NCI-H345 treated with DMSO at 0.1 percent for 48 hours (cell line): ENCODE data around the gene KRT35.

ENCODE experiments used
- DNase-seq: peaks from one replicate; lab custom pipeline; 2025; ENCODE audit not compliant: unreplicated experiment; lab: John Stamatoyannopoulos, UW

KRT35 gene

DNA sequence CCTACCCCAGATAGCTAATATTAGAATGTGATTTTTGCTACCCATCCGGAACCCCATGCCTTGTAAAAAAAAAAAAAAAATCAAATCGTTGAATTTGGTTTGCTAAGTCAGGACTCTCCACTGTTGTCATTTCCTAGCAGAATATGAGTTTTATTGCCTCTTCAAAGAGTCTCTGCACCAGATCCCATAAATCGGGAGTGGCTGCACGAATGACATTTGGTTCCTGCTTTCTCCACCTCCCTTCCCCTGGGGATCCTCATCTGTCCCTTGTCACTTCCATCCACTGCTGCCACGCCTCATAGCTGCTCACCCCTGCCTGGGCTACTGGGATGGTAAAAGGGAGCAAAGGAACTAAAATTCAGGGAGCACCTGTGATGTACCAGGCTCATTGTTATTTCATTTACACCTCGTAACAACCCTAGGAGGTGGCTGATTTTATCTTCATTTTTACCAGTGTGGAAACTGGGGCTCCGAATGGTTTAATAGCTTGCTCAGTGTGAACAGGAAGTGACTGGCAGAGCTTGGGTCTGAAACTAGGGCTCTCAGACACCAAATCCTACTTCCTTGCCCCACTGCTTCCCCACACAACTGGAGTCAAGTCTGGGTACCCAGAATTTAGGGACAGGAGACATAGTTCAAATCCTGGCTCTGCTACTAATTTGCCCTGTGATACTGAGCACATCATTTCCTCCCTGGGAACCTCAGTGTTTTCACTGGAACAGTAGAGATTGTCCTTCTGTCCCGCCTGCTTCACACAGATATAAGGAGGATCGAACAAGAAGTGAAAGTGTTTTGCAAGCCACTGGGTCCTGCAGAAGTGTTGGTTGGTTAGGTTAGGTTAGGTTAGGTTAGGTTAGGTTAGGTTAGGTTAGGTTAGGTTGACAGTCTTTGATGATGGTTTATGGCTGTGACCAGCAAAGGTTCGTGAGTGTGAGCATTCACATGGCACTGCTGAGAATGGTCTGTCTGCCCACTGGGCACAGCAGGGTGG is 9.3 kb upstream of the KRT35 start:
- DNase-seq = no peak

- no peak for DNase-seq
These were observed 8.6 kb upstream of the KRT35 start, which contains the start of gene KRT36 for GRCh38 chr17:41489531-41489930. Gene KRT36 (minus strand): TSS chr17:41489910. CDS start chr17:41489864, 46 bp downstream.

DNA sequence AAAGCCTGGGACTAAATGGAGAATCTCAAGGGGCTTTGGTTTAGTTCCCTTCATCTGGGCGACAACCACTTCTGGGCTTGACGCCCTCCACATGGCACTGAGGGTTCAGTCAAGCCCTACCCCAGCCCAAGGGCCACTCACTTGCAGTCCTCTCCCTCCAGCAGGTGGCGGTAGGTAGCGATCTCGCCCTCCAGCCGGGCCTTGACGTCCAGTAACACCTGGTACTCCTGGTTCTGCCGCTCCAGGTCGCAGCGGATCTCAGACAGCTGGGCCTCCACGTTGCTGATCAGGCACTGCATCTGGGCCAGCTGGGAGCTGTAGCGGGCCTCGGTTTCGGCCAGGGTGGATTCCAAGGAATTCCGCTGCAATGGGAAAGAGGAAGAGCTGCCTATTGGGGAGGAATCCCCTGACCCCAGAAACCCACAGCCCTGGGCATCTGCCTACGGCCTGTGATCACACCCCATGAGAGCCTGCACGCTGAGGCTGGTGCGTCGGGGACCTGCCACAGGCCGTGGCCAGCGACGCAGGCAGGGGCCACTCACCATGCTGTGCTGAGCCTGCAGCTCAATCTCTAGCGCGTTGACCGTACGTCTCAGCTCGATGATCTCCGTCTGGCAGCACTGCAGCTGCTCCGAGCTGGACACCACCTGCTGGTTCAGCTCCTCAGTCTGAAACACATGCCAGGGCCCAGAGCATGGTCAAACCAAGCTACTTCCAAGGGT is 6.0 kb upstream of the KRT35 start:
- no peak for DNase-seq

DNA sequence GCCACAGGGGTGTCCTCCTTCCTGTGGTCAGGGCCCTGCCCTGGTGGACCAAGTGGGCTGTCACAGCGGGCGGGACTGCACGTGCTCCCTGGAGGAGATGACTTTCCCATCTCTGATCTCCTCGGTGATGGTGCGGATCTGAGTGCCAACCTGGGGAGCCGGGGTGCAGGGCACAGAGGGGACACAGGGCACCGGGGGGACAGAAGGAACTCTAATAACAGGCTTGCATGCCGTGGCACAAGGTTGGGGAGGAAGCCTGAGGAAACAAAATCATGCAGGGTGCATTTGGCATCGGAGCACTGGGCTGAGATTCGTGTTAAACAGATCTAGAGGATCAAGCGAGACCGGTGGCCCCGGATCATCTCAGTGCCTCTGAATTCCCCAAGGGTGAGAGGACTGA is 5.4 kb upstream of the KRT35 start:
- no peak for DNase-seq

DNA sequence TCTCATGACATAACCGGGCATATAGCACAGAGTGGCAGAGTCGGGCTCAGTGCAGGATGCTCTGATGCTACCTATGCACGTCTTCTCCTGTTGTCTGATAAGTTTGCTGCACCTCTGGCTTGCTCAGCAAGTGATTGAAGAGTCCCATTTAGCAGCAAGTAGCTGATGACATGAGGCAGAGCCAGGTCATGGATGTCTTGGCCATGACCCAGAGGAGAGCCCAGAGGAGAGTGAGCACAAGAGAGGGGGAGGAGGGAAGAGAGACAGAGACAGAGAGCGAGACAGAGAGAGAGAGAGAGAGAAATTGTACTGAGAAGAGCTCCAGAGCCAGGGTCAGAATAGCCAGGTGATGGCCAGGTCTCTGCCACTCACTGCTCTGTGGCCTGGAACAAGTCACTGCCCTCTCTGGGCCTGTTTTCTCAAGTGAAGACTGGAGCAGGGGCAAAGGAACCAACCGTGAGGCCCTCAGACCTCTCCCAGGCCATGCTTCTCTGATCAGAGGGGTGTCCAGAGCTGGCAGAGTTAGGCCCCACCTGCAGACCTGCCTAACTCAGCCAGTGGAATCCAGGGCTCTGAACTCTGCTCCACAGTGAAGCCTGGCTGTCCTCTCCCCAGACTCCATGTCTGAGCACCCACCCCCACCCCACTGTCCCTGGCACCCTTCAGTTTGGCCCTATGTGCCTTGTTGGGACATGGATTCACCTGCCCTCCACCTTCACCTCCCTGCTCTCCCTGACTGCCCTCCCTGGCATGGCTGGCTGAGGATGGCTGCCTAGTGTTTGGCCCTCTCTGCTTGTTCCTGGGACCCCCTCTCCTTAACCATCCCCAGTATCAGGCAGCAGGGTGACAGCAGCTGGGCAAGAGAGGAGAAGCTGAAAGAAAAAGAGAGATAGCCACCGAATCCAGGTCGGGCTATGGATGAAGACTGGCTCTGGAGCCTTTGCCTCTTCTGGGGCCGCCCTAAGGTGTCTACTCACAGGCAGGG is 4.3 kb upstream of the KRT35 start:
- no peak for DNase-seq

- no peak for DNase-seq
These were observed 3.3 kb upstream of the KRT35 start for GRCh38 chr17:41483991-41484826.

DNA sequence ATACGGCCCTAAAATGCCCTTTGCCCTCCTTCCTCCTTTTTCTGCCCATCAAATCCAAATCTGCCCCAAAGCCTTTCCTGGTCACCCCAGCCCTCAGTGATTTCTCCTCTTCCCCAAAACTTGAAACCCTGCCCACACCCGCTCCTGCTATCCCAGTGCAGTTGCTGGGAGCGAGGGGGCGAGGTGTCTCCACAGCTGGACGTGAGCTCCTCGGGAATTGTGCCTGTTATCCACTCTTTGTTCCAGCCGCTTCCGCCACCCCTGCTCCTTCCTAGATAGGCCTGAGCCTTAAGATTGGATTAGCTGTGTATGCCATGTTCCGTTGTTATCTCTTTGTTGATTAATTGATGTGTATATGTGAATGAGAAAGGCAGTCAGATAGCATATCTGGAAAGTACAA is 2.6 kb upstream of the KRT35 start:
- DNase-seq = no peak

DNA sequence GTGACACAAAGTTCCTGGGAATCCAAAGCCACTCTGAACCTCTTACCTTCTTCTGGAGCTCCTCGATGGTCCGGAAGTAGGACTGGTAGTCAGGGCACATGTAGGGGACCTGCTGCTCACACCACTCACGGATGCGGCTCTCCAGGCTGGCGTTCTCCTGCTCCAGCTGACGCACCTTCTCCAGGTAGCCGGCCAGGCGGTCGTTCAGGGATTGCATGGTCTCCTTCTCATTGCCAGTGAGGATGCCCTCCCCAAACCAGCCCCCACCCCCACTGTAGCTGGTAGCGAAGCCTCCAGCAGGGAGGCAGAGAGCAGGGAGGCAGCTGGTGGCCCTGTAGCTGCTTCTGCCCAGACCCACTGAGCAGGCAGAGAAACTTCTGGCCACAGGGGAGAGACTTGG is 370 bp downstream of the KRT35 start:
- no peak for DNase-seq

DNA sequence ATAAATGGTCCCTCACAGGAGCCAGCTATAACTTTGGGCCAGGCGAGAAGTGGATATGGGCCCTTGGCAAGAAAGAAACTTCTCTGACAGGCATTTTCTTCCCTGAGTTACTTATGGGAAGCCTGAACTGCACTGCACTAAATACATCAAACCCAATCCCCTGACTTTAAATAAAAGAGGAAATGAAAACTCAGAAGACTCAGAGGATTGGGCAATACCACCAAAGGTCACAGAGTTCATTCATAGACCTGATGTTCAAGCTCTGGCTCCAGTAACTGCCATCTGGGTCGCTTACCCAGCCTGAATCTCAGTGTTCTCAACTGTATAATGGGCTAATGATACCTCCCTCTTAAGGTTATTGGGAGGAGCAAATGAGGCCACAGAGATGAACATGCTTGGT is 815 bp downstream of the KRT35 start:
- no peak for DNase-seq

DNA sequence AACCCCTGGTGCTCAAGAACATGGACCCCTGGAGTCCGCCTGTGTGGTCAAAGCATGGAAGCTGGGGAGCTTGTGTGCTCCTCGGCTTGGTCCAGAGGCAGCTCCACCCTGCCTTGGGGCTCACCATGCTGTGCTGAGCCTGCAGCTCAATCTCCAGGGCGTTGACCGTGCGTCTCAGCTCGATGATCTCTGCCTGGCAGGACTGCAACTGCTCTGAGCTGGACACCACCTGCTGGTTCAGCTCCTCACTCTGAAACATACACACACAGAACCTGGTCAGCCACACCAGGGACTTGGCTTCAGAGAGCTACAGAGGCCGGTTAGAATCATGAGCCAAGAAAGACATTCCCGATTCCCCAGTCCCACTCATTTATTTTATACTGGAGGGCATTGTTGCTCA is 2.7 kb downstream of the KRT35 start:
- DNase-seq = no peak

DNA sequence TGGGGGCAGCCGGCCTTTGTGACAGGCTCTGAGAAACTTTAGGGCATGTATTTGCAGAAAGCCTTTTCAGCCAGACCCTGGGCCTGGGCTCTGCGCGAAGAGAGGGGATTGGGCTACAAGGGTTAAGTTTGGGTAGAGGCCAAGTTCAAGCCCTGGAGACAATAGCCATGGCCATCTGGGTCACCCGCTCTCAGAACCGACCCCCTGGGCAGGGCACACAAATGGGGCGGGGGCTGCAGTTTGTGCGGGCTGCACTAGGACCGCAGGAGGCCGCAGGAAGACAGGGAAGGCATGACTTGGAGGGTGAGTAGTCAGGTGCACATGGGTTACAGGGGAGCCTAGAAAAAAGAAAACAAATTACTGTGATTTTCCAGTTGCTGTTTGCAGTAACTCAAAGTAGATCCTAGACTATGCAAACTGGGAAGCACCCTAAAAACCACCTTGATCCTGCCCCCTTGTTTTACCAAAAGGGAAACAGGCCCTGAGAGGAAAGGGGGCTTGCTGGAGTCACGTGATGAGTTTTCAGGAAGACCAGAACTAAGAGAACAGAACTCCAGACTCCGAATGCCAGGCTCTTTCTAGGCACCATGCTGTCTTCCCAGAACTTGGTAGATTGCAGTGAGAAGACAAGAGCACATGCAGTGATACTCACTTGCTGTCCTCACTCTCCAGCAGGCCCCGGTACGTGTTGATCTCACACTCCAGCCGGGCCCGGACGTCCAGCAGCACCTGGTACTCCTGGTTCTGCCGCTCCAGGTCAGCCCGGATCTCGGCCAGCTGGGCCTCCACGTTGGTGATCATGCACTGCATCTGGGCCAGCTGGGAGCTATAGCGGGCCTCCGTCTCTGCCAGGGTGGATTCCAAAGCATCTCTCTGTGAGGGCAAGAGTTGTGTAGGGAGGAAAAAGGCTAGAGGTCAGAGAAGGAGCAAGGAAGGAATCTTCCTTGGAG is 3.8 kb downstream of the KRT35 start:
- no peak for DNase-seq

DNA sequence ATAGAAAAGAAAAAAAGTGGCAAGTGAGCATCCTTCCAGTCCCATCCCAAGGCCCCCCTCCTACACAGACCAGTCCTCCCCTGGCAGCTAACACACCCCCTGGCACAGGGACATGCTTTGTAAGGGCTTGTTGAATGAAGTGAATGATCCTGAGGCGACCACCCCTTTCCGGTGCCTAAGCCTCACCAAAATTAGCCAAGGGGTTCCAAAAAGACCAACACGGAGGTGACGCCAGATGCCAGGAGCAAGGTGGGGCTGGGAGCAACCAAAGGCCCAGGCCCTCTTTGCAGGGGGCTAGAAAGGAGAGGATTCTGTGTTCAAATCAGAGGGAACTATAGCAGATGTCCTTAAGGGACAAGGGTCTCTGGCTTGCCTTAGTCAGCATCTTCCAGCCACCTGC is 5.5 kb downstream of the KRT35 start:
- DNase-seq = no peak

DNA sequence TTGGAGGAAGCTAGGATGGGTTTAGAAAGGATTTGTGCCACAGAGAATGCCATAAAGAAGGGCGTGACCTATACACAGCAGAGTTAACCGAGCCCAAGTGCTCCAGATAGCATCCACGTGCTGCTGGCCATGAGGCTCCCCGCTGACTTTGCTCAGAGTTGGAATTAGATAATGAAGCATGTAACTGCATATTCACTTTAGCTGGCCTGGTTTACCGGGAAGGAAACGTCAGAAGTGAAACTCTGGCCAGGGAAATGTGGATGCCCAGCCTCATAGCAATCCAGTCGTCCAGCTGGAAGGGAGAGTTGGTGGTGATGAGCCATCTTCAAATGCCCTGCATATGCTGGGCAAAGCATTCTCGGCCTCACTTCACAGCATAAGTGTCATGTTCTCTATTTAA is 6.1 kb downstream of the KRT35 start:
- no peak for DNase-seq

DNA sequence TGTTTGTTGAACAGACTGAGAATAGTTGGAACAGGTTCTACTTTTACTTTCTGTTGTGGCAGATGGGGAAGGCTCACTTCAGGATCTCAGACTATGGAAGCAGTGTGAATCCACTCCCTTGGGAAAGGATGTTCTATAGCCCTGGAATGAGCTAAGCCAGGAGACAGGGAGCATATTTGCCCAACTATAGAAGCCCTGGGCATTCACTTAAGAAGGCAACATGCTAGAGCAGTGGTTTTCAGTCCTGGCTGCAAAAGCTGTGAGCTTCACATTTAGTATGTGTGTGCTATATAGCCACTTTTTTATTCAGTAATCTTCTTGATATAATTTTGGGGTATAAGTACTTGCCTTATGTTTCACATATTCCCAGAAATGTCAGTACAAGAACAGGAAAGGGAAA is 12.6 kb downstream of the KRT35 start:
- no peak for DNase-seq

DNA sequence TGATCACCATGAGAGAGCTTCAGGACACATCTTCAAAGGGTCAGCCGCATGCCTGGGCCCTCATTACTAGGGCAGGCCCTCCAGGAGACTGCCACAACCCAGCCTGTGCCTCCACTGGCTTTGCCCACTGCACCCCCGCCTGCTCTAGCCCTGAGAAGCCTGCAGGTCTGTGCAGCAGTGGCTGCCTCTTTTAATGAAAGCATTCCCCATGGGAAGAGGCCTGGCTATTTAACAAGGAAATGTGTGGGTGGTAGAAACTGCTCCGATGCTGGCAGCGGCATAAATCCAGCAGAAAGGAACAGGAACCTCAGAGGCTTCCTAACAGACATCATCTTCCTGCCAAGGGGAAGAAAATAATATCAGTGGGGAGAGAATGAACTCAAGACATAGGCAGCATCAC is 13.4 kb downstream of the KRT35 start:
- no peak for DNase-seq

GRCh38 chr17:41466988-41467387 is 14.0 kb downstream of the KRT35 start, which contains the start of gene KRT32:
Gene KRT32 (minus strand): TSS chr17:41467386. CDS start chr17:41467325, 61 bp downstream.
- no peak for DNase-seq

GRCh38 chr17:41464682-41465081 is 16.3 kb downstream of the KRT35 start:
- no peak for DNase-seq

DNA sequence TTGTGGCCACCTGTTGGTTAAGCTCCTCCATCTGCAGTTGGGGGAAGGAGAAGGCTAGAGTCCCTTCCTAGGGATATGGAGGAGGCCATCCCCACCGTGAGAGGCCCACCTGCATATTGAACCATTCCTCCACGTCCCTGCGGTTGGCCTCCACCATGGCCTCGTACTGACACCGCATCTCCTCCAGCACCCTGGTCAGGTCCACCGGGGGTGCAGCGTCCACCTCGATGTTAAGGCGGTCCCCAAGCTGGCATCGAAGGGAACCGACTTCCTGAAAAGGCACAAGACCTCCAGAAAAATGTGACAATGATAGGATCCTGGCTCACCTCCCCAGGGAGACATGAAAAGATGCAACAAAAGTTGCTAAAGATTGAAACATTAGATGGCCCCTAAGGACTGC is 16.8 kb downstream of the KRT35 start:
- no peak for DNase-seq

DNA sequence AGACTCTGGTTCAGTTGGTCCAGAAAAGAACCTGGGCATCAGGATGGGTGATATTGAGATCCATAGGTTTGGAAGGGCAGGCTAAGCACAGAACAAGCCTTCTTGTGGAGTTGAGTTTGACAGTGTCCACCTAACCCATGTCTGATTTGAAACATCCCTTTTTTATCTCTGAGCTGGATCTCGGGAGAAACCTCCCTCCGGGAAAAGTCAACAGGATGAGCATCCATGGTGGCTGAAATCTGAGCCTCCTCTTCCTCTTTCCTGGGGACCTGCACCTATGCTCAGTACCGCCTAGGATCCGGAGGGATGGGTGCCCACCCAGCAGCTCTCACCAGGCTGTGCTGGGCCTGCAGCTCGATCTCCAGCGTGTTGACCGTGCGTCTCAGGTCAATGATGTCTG is 17.2 kb downstream of the KRT35 start:
- DNase-seq = no peak
